GM19193 (cell line): ENCODE data around the gene GNG12.

Source experiments
- POLR2A ChIP-seq: IDR thresholded peaks from 4 replicates; pipeline ENCODE4 v1.6.1; 2011; ENCODE audit not compliant: insufficient read depth, insufficient read length; ENCODE audit errors: extremely low read depth

GNG12 gene

GRCh38 chr1:67832737-67833601 lies at the start of gene GNG12:
Gene GNG12 (minus strand): TSS chr1:67833467. CDS start chr1:67707686, 125,781 bp downstream.
- TF ChIP-seq POLR2A = no peak

DNA sequence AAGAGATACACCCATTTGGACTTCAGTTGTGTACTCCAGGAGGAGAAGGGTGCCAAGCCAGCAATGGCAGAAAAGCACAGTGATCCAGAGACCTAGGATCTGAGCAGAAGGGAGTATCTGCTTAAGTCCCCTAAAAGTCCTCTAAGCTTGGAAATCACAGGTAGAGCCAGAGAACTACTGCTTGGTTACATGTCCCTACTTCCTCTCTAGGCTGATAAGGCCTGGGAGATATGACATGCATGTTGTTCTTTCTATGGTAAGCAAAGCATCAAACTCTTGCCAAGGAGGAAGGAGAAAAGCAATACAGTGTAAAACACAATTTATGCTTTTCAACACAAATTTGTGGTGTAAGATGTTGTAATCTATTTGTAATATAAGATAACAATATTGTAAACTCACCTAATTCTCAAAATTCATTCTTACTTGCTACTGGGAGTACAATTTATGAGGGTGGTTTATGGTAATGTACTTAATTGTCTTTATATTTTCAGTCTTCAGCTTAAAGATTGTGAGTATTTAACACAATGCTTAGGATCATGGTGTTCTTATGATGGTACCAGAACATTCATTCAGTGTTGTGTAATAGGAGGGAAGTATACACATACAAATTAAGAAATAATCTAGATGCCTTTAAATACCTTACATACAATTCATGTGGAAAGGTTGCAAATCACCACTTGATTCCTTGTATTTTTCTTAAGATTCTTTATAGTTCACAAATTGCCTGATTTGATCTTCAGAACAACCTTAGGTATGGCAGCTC lies 49.1 kb upstream of the GNG12 start:
- TF ChIP-seq POLR2A = no peak

- no peak for TF ChIP-seq POLR2A
Measured at GRCh38 chr1:67880056-67880601, 46.9 kb upstream of the GNG12 start.

DNA sequence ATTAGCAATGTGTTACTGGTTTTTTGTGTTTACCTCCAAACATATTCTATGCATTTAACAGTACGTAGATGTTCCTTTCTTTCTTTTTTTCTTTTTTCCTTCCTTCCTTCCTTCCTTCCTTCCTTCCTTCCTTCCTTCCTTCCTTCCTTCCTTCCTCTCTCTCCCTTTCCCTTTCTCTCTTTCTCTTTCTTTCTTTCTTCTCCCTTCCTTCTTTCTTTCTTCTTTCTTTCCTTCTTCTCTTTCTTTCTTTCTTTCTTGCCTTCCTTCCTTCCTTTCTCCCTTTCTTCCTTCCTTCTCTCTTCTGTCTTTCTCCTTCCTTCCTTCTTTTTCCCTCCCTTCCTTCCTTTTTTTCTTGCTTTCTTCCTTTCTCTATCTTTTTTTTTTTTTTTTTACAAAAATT lies 46.2 kb upstream of the GNG12 start:
- TF ChIP-seq POLR2A = no peak

DNA sequence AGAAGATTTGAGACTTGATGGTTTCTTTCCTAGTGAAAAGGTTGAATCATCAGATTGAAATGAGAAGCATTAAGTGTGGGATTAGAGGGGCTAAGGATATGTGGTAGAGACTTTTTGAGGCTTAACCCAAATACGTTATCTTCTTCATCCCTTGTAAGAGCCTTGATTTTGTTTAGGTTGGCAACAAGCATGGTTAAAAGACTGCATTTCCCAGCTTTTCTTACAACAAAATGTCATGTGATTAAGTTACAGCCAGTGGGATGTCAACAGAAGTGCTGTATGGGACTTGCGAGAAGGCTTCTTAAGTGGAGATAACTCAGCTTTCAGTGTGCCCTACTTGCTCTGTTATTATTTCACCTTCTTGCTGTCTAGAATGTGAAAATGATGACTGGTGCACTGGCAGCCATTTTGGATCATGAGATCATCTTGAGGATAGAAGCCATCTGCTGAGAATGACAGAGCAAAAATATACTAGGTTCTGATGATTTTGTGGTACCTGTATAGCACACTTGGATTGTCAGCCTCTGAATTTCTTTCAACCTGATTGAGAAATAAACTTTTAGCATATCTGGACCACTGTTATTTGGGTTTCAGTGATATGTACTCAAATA lies 41.3 kb upstream of the GNG12 start:
- TF ChIP-seq POLR2A = no peak

DNA sequence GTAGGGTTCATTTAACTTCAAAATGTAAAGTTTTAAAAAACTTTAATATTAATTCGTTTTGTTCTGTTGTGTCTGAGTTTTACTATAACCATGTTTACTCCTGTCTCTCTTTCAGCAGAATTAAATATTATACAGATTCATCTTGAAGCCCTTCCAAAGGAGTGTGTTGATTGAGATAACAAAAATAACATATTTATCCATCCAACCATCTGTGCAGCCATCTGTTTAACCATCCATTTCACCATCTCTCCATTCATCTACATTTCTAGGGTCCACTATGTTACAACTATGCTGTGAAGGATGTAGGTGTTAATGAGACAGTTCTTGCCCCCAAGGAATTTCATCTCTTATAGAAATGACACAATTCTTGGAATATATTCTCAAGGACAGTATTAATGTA lies 36.0 kb upstream of the GNG12 start:
- TF ChIP-seq POLR2A = no peak

DNA sequence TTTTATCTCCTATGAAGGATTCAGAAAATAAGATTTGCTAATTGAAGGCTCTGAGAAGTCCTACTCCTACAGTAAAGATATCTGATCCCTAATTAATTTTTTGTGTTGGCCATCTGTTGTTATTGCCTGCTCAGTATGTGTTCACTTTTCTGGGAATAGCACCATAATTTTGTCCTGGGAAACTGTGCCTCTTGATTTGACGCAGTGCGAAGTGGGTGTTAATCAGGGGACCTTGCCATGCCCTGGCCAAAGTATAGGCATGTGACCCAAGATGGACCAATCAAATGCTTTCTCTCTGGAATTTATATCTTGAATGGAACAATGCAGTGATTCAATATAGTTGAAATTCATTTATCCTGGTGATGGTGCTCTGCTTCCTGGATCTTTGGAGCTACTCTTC lies 30.4 kb upstream of the GNG12 start:
- TF ChIP-seq POLR2A = no peak

GRCh38 chr1:67862685-67863084 lies 29.4 kb upstream of the GNG12 start:
- no peak for TF ChIP-seq POLR2A

GRCh38 chr1:67861856-67862516 lies 28.7 kb upstream of the GNG12 start:
- no peak for TF ChIP-seq POLR2A

- no peak for TF ChIP-seq POLR2A
Measured at GRCh38 chr1:67860776-67861175, 27.5 kb upstream of the GNG12 start.

GRCh38 chr1:67856921-67857320 lies 23.7 kb upstream of the GNG12 start:
- TF ChIP-seq POLR2A = no peak

GRCh38 chr1:67855961-67856360 lies 22.7 kb upstream of the GNG12 start:
- TF ChIP-seq POLR2A = no peak

DNA sequence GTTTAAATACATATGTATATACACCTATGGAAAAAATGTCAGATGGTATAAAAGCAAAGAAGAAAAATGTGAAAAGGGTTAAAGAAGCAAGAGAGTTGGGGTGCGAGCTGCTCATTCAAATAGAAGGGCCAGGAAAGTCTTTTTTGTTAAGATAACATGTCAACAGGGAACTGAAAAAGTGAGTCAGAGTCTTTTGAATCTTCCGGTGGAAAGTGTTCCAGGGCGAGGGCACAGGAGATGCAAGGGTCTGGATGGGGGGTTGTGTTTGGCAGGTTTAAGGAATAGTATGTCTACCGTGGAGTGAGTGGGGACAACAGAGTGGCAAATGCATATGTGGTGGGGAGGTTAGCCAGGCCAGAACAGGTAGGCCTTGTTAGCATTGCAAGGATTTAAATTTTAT lies 22.2 kb upstream of the GNG12 start:
- TF ChIP-seq POLR2A = no peak

GRCh38 chr1:67853704-67854103 lies 20.4 kb upstream of the GNG12 start:
- TF ChIP-seq POLR2A = no peak

DNA sequence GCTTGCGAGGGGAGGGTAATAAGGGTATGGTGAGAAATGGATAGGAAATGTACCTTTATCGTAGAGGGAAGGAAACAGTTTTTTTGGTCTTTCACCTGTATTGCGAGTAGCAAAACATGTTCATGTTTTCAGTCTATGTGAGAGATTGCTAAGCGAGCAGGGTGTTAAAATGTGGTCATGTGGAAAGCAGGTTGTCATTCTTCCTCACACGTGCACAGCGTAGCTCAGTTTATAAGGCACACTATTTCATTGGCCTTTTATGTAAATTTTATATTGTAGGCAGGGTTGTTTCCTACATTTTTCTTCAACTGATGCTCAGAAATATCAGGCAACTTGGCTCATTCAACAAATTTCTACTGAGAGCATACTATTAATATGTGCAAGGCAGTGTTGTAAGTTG lies 18.5 kb upstream of the GNG12 start:
- TF ChIP-seq POLR2A = no peak
